ENCODE measurements around the gene CFDP1. TPM values are rescaled to one million over a fixed set of nuclear protein-coding genes. Genes with fewer than 3 reads are reported as not detected.
A peak's percentile ranks its signal among the peaks of the same experiment; 100 is the strongest.

Gene CFDP1
- total and polyA plus RNA-seq, 11 donors = 17.7 to 60.6 (median 25.3) TPM

- Histone ChIP-seq H3K27me3 (peaks cover 0 to 49% (median 0%) of the 10 kb centered on the region in 9 donors), H3K4me3 (no peak overlapping the region), H3K36me3 (peaks cover 0 to 3% (median 0%) of the 10 kb centered on the region in 9 donors), H3K4me1 (peaks cover 0 to 35% (median 21%) of the 10 kb centered on the region in 12 donors), H3K9me3 (no peaks in the 10 kb centered on the region), H3K27ac (peak overlapping the region in 6 of 12 donors; percentile 1 to 43 (median 30))
- TF ChIP-seq POLR2A (IDR thresholded peaks at IDR 0.05) (no peak), CTCF (IDR thresholded peaks at IDR 0.05) (no peak)
- 65 to 75% (median 71%) methylated on average over 2 of the region's 2 CpGs for WGBS, 4 donors
- intact Hi-C loops (cut with DNase I) = loop anchor here in 1 of 10 donors (2.0 to 5.0 kb wide), 2 partner anchors 34 to 74 kb away; no protein-coding TSS in a partner anchor
- DNase-seq = no peak
- peak; percentile 20 to 66 (median 58) for ATAC-seq
Observed at GRCh38 chr16:75340741-75341491, 92.4 kb downstream of the CFDP1 start.

GRCh38 chr16:75337430-75337829, 95.9 kb downstream of the CFDP1 start:
- DNase-seq (no peak), ATAC-seq (no peak)
- intact Hi-C loops (cut with DNase I) = no loop called here
- Histone ChIP-seq H3K4me1 (peaks cover 0 to 27% (median 14%) of the 10 kb centered on the region in 12 donors), H3K27me3 (peaks cover 0 to 45% (median 0%) of the 10 kb centered on the region in 9 donors), H3K9me3 (no peaks in the 10 kb centered on the region), H3K4me3 (no peak overlapping the region), H3K27ac (no peak overlapping the region), H3K36me3 (no peaks in the 10 kb centered on the region)
- 92 to 96% (median 93%) methylated on average over 6 of the region's 6 CpGs for WGBS, 4 donors
- no peak for TF ChIP-seq POLR2A (IDR thresholded peaks at IDR 0.05)
- no peak for TF ChIP-seq CTCF (IDR thresholded peaks at IDR 0.05)

GRCh38 chr16:75336521-75336920, 96.8 kb downstream of the CFDP1 start:
- H3K4me3 ChIP-seq = no peak overlapping the region
- ATAC-seq = no peak

More at GRCh38 chr16:75336521-75336920, 96.8 kb downstream of the CFDP1 start:
- Histone ChIP-seq H3K27me3 (peaks cover 0 to 54% (median 0%) of the 10 kb centered on the region in 9 donors), H3K36me3 (no peaks in the 10 kb centered on the region), H3K9me3 (no peaks in the 10 kb centered on the region), H3K4me1 (peaks cover 0 to 18% (median 5%) of the 10 kb centered on the region in 12 donors), H3K27ac (no peak overlapping the region)
- WGBS, 4 donors = 98 to 99% (median 98%) methylated on average over 2 of the region's 2 CpGs
- intact Hi-C loops (cut with DNase I) = no loop called here
- no peak for DNase-seq
- no peak for TF ChIP-seq CTCF (IDR thresholded peaks at IDR 0.05)
- TF ChIP-seq POLR2A (IDR thresholded peaks at IDR 0.05) = no peak

Measured in heart left ventricle (tissue), 16 donors.